Measurements from ENCODE around the gene ARG2. TPM values are rescaled to one million over a fixed set of nuclear protein-coding genes. Genes with fewer than 3 reads are reported as not detected.

ARG2 gene
- total and polyA plus RNA-seq, 2 experiments from 2014 or later = 29.0 to 35.0 TPM

DNA sequence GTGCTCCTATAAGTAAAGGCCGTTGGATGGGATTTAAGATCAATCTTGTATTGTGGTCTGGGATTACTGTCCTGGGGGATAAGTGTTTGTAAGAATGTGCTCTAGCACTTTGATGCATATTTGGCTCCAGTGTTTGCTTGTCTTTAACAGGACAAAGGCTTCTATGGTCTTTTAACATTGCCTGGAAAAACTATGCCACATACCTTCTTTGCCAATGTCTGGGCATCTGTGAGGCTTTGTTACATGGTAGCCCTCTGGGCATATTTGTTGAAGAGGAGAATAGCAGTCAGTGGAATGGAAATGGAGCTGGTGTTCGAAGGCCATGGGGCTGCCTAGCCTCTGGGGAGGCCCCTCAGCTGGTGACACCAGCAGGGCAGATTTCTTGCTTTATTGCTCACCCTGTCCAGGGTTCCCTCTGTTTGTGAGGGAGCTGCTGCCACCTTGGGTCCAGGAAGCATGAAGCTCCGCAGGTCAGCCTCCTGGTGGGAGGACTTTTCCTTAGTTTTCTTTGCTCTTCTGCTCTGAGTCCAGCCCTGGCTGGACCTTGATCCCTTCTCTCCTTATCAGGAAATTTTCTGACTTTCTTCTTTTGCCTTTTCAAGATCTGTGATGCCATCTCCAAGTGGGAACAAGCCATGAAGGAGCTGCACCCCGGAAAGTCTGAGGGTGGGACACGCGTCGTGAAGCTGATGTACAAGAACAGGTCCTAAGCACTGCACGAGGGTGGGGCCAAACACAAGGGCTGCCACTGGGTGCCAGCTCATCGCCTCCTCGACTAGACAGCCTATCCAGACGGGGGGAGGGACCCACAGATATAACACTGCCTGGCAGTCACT is 39.2 kb upstream of the ARG2 start:
- Histone ChIP-seq H4K20me1 (ENCODE audit: insufficient read depth, poor library complexity, severe bottlenecking) (no peaks in the 10 kb centered on the region), H3K27ac (peak overlapping the region; percentile 83), H3K4me2 (peak overlapping the region; percentile 44), H3K9me3 (ENCODE audit: low read depth) (no peaks in the 10 kb centered on the region), H3K36me3 (replicated peaks; ENCODE audit: insufficient read depth, low read depth) (no peaks in the 10 kb centered on the region), H2AFZ (no peak overlapping the region), H3K4me1 (ENCODE audit: insufficient read depth) (peaks cover 15% of the 10 kb centered on the region), H3K79me2 (no peaks in the 10 kb centered on the region), H3K4me3 (no peak overlapping the region), H3K27me3 (no peaks in the 10 kb centered on the region), H3K9me2 (replicated peaks; ENCODE audit: insufficient read depth) (no peaks in the 10 kb centered on the region)
- 72% methylated on average over 11 of the region's 11 CpGs for WGBS (ENCODE audit: low lambda C conversion rate, missing lambda C conversion rate)
- DNase-seq (ENCODE audit: low spot score) = peak; percentile 72
- TF ChIP-seq, protein P1, sequence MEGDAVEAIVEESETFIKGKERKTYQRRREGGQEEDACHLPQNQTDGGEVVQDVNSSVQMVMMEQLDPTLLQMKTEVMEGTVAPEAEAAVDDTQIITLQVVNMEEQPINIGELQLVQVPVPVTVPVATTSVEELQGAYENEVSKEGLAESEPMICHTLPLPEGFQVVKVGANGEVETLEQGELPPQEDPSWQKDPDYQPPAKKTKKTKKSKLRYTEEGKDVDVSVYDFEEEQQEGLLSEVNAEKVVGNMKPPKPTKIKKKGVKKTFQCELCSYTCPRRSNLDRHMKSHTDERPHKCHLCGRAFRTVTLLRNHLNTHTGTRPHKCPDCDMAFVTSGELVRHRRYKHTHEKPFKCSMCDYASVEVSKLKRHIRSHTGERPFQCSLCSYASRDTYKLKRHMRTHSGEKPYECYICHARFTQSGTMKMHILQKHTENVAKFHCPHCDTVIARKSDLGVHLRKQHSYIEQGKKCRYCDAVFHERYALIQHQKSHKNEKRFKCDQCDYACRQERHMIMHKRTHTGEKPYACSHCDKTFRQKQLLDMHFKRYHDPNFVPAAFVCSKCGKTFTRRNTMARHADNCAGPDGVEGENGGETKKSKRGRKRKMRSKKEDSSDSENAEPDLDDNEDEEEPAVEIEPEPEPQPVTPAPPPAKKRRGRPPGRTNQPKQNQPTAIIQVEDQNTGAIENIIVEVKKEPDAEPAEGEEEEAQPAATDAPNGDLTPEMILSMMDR (IDR thresholded peaks at IDR 0.05; ENCODE audit: poor library complexity) = peak; percentile 35
- TF ChIP-seq EZH2phosphoT487 (IDR thresholded peaks at IDR 0.05; ENCODE audit: low read depth, severe bottlenecking, unreplicated experiment) (no peak), EZH2 (IDR thresholded peaks at IDR 0.05; ENCODE audit: borderline replicate concordance) (no peak)

DNA sequence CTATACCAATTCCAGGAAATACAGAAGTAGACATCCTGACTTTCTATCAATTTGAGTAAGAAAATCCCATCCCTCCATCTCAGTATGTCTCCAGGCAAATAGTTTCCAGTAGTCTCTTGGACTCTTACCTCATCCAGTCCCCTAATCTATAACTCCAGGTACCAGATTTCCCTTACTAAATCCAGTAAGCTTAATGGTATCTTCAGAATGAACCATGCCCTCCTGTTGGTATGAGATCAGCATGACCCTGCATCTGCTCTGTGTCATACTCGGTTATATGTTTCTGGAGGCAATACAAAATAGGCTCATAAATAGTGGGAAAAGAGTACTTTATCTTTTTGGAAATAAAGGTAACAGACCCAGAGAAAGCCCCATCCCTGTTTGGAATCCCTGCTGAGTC is 38.1 kb upstream of the ARG2 start:
- peak overlapping the region; percentile 44 for H3K4me2 ChIP-seq
- no peaks in the 10 kb centered on the region for H3K79me2 ChIP-seq
- no peaks in the 10 kb centered on the region for H3K27me3 ChIP-seq
- peak overlapping the region; percentile 83 for H3K27ac ChIP-seq
- H2AFZ ChIP-seq = no peak overlapping the region
- H3K4me1 ChIP-seq (ENCODE audit: insufficient read depth) = peaks cover 15% of the 10 kb centered on the region
- no peaks in the 10 kb centered on the region for H3K9me3 ChIP-seq (ENCODE audit: low read depth)
- no peak for TF ChIP-seq EZH2phosphoT487 (IDR thresholded peaks at IDR 0.05; ENCODE audit: low read depth, severe bottlenecking, unreplicated experiment)
- TF ChIP-seq, protein P1 (IDR thresholded peaks at IDR 0.05; ENCODE audit: poor library complexity) = no peak
- TF ChIP-seq EZH2 (IDR thresholded peaks at IDR 0.05; ENCODE audit: borderline replicate concordance) = no peak
- WGBS (ENCODE audit: low lambda C conversion rate, missing lambda C conversion rate) = 64% methylated on average over 1 of the region's 1 CpG
- H3K9me2 ChIP-seq (replicated peaks; ENCODE audit: insufficient read depth) = no peaks in the 10 kb centered on the region
- H3K36me3 ChIP-seq (replicated peaks; ENCODE audit: insufficient read depth, low read depth) = no peaks in the 10 kb centered on the region
- no peaks in the 10 kb centered on the region for H4K20me1 ChIP-seq (ENCODE audit: insufficient read depth, poor library complexity, severe bottlenecking)
- no peak for DNase-seq (ENCODE audit: low spot score)
- H3K4me3 ChIP-seq = no peak overlapping the region

DNA sequence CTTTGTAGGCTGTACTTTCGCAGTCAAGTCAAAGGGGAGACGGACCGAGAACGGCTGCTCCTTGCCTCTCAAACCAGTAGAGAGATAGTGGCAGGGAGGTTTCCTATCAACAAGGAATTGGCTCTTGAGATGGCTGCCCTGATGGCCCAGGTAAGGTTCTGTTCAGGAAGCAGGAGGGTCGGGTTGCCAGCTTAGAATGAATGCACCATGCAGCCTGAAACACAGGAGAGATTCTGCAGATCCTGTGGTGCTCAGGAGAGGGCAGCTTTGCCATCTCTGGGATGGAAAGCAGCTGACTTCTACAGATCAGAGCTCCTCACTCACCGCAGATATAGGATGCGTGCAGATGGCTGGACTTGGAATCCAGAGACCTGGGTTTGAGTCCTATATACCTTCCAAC is 37.7 kb upstream of the ARG2 start:
- H3K9me2 ChIP-seq (replicated peaks; ENCODE audit: insufficient read depth) = no peaks in the 10 kb centered on the region
- H2AFZ ChIP-seq = no peak overlapping the region
- WGBS (ENCODE audit: low lambda C conversion rate, missing lambda C conversion rate) = 79% methylated on average over 7 of the region's 7 CpGs
- no peak overlapping the region for H3K4me3 ChIP-seq
- H3K4me2 ChIP-seq = no peak overlapping the region
- H3K27ac ChIP-seq = peak overlapping the region; percentile 83
- TF ChIP-seq, protein P1 (IDR thresholded peaks at IDR 0.05; ENCODE audit: poor library complexity) = no peak
- TF ChIP-seq EZH2phosphoT487 (IDR thresholded peaks at IDR 0.05; ENCODE audit: low read depth, severe bottlenecking, unreplicated experiment) (no peak), EZH2 (IDR thresholded peaks at IDR 0.05; ENCODE audit: borderline replicate concordance) (no peak)
- H3K9me3 ChIP-seq (ENCODE audit: low read depth) = no peaks in the 10 kb centered on the region
- no peaks in the 10 kb centered on the region for H4K20me1 ChIP-seq (ENCODE audit: insufficient read depth, poor library complexity, severe bottlenecking)
- no peaks in the 10 kb centered on the region for H3K36me3 ChIP-seq (replicated peaks; ENCODE audit: insufficient read depth, low read depth)
- H3K4me1 ChIP-seq (ENCODE audit: insufficient read depth) = peaks cover 15% of the 10 kb centered on the region
- no peaks in the 10 kb centered on the region for H3K27me3 ChIP-seq
- no peaks in the 10 kb centered on the region for H3K79me2 ChIP-seq
- DNase-seq (ENCODE audit: low spot score) = no peak
